CD4-positive, alpha-beta T cell treated with Interleukin-6 at 100 ng/mL for 8 hours (primary cell): Measurements from ENCODE around the gene CALHM5.

ENCODE experiments used
- DNase-seq: peaks from one replicate; pipeline ENCODE4 v3.0.0-alpha.2; 2020; ENCODE audit warnings: mixed read lengths, low spot score

The CALHM5 gene

DNA sequence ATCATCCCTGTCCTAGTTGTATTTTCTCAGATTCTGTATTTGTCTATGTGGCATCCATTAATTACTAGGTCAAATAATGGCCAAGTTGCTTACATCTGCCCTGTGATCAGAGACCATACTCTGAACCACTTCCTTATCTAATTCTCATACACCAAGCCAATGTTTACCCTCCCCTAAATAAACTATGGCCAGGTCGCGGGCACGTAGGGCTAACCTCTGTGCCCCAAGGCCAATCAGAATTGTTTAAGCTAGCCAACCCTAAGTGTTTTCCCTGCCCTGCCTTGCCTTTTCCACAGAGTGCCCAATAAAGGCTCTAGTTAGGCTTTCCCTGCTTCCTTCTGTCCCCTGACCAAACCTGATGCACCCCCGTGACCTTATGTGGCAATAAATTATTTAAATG lies 39.4 kb downstream of the CALHM5 start:
- DNase-seq: no peak

DNA sequence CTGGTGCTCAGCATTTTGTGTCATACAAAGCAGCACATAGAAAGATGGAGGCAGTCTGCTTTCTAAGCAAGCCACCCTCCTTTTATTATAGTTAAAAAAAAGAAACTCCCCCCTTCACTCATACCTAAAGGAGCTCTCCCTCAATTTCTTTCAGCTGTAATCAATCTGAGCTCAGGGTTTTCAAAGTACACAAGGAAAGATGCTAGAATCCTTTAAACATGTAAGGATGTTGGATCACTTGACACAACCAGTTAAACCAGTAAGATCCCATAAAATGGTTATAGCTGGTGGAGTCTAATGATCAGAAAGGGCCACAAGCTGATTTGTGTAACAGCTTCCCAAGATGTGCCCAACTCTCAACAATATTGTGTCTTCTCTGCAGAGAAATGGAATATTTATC lies 42.0 kb downstream of the CALHM5 start, which contains the start of gene CALHM4:
TSS of gene CALHM4 (plus strand) at position 301 of the 400 bp plus-strand sequence. CDS start at position 344, 43 bp downstream.
- no peak for DNase-seq

DNA sequence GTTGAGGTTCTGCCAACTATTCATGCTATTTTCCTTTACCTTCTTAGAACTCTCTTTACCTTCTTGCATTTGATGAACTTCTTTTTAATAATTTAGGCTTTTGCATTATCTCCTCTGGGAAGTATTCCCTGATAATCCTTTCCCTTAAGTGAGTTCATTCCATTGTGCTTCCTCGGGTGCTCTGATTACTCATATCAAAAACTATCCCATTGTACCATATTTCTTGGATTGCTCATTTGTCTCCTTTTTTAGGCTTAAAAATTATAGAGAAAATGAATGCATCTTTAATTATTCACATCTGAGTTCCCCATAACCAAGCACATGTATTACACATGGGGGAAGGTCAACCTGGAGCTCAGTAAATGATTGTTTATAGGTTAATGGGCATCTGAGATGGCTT lies 44.6 kb downstream of the CALHM5 start:
- no peak for DNase-seq

DNA sequence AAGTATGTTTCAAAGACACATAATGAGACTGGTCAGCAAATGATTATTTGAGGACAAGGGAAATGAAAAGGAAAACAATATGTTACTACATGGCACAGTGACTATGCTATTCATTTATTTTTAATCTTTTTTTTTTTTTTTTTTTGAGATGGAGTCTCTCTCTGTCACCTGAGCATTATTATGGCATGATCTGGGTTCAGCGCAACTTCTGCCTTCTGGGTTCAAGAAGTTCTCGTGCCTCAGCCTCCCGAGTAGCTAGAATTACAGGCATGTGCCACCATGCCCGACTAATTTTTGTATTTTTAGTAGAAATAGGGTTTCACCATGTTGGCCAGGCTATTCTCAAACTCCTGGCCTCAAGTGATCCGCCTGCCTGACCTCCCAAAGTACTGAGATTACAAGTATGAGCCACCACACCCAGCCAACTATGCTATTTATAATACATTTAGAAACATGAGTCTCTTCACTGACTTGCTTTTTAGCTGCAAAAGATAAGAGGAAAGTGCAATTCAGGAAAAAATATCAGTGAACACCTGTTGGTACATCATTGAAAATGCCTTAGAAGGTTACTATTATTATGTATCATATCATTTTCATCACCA lies 45.5 kb downstream of the CALHM5 start:
- DNase-seq: no peak

DNA sequence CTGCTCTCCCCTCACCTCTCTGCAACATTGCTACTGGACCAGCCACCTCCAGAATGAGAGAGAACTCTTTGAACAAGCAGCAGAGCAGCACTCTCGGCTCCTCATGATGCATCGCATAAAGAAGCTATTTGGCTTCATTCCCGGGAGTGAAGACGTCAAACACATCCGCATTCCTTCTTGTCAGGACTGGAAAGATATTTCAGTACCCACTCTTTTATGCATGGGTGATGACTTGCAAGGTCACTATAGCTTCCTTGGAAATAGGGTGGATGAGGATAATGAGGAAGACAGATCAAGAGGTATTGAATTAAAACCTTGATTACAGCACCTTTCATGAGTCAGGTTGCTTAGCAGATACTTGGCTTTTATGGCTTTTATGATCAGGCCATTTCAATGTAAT lies 46.5 kb downstream of the CALHM5 start:
- no peak for DNase-seq

DNA sequence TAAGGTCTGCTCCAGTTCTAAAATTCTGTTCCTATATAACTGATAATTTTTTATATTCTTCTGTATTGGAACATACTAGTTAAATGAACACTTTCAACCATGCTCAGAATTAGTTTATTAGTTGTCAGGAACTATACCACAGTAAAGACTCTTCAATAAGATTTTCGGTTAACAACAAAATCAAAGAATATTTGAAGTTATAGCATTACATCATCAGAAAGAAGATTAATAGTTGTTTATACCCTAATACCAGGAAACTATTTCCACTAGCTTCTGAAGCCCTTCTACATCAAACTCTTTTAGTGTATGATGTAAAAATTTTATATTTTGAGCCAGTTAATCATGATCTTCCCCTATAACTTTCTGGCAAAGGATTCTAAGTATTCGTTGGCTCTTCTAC lies 48.7 kb downstream of the CALHM5 start:
- no peak for DNase-seq

DNA sequence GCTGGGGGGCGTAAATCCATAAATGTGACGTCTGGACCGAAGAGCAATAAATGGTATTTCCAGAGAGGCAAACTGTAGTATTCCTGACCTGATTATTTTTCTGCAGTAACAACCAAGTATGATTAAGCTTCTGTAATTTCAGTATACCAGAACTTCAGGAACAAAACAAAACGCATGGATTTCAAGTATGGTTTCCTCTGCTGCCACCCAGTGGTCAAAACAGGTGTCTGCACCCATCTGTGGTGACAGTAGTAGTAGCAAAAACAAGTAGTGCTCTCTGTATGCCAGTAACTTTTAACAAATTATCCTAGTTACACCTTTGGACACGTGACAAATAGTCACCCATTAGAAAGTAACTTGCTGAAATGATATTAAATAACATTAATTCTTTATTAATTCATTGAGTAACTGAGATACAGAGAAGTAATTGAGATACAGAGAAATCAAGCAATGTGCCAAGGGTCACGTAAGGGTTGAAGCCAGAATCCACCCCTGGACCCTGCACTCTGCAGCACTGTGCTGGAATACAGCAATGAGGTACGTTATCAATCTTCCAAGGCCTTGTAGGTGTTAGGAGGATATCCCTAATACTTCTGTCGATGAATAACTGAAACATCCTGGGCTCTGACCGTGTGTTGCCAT lies 50.1 kb downstream of the CALHM5 start:
- peak; percentile 55 for DNase-seq

DNA sequence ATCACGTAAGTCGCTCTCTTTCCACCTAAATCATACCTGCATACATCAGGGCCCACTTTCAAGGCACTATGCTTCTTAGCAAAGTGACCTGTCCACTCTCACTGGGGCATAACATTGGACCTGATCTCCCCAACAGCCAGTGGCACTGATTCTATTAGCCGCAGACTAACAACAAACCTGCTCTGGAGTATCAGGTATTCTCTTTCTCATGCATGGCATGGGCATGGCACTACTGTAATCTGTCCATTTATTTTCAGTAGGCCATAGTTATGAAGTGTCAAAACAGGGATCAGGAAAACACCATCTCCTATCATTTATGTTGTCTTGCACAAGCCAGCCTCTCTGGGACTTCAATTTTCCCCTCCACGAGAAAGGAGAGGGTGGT lies 50.6 kb downstream of the CALHM5 start:
- no peak for DNase-seq

DNA sequence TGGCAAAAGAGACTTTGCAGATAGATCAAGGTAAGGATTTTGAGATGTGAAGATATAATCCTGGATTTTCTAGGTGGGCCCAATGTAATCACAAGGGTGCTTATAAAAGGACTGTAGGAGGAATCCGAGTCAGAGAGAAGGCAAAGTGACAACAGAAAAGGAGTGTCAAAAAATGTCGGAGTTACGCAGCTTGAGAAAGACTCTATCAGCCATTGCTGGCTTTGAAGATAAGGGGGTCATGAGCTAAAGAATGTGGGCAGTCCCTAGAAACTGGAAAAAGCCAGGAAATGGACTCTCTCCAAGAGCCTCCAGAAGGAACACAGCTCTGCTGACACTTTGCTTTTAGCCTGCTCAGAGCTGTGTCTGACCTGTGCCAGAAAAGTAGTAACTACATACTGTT lies 51.2 kb downstream of the CALHM5 start:
- DNase-seq: no peak

DNA sequence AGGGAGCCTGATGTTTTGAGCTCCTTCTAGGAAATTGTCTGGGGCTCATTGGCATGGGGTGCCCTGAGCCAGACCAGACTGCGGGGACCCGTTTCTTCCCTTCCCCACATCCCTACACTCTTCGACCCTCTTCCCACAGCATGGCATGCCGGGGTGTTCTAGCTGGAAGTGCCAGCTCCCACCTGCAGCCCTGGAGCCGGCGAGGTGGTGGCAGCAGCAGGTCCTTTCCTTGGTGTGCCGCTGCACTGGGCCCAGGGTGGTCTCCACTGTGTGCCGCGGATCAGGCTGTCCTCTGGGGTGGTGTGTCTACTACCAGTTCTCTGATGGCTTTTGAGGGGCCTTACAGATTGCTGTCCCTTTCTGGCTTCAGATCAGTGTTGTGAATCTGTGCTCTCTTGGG lies 52.4 kb downstream of the CALHM5 start:
- no peak for DNase-seq

DNA sequence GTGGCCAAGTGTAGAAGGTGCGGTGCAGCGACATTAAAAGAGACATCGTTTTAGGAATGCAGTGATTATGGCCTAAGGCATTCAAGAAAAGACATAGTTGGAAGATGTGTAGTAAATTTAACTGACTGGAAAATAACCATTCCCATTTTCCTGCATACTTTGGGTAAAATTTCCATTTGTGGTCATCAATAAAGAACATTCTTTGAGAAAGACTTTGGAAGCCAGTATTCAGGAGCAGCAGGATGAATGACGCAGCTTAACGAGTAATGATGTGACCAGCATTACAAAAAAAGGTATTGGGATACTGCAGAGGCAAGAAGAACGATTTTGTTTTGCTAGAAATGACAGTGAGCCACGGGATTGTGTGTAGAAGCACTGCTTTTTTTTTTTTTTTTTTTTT lies 52.9 kb downstream of the CALHM5 start:
- no peak for DNase-seq

DNA sequence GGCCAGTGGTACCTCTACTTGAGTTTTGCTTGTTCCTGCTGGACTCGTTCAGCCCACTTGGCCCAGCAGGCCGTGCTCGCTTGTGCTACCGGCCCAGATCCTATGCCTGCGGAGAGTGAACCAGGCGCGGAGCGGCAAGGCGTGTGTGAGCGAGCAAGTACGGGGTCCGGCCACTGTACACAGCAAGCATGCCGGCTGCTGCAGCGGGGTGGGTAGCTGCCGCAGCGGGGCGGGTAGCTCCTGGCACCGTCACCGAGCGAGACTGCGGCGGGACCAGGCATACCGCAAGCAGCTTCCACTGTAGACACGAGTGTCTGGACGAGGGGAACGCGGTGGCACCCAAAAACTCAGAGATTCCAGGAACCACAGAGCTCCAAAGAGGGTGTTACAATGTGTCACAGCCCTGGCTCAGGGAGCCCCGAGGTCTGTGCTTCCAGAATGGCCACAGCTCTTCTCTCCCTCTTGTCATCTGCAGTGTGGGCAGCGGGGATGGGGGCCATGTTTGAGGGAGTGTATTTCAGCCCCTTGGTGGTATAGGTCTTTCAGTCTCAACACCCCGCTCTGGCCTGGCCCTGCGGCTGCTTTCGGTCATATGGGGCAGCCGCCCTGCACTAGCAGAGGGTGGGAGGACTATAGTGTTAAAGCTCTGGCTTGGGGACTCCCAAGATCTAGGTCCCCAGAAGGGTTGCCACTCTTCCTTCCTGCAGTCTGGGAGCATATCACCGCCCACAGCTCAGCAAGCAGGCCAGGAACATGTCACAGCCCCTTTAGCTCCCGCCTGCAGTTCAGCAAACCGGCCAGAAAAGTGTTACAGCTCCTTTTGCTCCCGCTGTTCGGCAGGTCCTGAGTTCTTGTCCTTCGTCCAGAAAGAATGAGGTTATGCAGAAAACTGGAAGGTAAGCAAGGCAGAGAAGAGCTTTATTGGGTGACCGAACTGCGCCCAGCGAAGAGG lies 53.8 kb downstream of the CALHM5 start:
- DNase-seq: no peak

DNA sequence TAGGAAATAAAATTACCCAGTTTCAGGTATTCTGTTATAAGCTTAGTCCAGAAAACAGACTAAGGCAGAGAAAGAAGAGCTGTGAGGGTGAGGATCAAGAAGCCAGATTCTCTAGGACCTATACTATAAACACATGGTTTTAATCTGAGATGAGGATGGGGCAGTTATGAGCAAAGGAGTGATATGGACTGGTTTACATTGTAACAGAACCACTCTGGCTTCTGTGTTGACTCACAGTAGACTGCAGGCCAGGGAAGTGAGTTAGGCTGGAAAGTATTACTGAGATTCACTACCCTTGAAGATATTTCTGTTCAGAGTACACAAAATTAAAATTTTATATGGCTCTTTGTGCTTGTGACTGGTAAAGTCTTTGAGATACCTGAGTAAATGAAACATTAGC lies 56.7 kb downstream of the CALHM5 start:
- no peak for DNase-seq

DNA sequence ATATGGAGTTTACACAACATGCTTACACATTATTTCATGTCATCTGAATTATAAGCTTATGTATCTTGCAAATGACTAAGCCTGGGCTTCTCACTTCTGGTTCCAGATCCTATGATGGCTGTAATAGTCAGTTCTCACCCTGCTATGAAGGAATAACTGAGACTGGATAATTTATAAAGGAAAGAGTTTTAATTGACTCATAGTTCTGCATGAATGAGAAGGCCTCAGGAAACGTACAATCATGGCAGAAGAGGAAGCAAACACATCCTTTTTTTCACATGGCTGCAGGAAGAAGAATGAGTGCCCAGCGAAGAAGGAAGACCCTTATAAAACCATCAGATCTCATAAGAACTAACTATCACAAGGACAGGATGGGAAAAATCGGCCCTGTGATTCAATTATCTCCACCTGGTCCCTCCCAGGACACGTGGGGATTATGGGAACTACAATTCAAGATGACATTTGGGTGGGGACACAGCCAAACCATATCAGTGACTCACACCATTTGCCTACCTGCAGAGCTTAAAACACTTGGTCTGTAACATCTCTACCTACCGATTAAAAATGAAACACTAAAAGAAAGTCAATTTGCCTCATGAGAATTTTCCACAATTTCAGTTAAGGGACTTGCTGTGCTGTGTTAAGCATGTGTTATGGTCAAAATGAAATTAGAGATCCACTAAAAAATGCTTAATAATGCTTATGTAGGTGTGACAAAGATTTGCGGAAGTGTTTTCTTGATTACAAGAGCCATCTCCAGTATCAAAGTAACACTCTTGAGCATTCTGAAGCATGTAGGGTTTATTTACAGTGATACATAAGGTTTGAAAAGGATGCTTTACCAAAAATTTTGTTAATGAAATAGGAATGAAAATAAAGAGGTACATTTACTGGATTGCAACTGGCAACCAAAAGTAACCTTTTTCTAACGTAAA lies 57.6 kb downstream of the CALHM5 start:
- no peak for DNase-seq

DNA sequence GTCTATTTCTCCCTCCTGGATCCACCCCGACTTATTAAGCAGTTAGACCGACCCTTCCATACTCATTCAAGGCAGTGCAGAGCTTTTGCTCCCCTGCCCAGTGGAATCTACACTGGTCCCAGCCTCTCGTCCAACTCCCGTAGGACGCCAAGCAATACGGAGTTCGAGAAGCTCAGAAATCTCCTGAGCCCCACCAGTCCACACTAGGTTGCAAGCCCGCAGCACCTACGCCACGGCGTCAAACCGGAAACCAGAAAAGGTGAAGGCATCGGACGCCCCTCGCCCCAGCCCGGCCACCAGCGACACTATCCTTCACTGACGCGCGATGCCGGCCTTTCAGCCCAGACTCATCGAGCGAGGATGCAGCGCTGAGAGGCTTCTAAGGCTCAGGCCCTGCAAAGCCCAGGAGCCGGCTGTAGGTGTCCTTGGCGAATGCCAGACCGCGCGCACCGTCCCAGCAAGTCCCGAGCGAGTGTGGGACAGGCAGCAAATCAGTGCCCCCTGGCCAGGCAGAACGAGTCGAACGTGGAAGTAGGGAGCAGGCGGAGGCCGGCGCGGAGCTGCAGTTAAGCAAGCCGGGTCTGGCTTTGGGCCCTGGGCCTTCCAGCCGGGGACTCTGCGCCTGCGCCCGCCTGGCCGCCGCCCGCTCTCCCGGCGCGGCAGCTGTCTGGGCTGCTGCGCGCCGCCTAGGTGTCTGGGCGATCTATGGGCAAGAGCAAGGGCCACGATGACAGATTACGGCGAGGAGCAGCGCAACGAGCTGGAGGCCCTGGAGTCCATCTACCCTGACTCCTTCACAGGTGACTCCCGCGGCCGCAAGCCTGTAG lies 59.6 kb downstream of the CALHM5 start, which contains the start of gene RWDD1:
TSS of gene RWDD1 (plus strand) at position 649 of the 827 bp plus-strand sequence. CDS start at position 728, 79 bp downstream.
- DNase-seq: peak; percentile 99

DNA sequence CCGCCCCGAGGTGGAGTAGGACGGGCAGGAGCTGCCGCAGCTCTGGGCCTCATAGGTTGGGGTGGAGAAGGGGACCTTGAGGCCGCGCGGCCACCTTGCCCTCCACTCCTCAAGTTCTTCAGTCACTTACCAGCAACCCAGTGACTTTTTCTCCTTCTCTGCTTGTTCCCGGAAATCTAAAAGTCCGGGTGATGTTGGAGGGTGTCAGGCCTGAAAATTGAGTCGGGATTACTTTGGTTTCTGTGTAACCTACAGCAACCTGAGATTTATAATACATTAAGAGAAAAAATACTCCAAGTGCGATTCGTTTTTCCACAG lies 60.2 kb downstream of the CALHM5 start:
- no peak for DNase-seq

DNA sequence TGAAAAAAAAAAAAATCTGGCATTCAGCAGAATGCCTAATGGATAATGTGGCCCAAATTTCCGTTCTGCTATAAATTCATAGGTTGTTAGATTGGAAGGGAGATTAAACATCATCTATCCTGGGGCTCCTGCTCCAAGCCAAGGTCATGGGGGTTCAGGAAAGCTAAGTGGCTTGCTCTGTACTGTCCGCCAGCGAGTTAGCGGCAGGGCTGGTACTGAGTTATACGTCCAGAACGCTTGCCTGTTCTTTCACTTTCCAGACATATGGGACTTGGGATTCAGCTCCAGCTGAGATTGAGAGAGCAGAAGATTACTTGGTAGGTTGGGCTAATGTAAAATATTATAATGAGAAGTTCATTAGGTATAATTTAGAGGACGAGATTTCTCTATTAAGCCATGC lies 60.7 kb downstream of the CALHM5 start:
- no peak for DNase-seq
